ENCODE measurements around the gene ZFP69. TPM values are rescaled to one million over a fixed set of nuclear protein-coding genes. Genes with fewer than 3 reads are reported as not detected.

Gene ZFP69
- total RNA-seq, 1 experiment from 2014 or later: 4.8 TPM

- Histone ChIP-seq H3K36me3 (replicated peaks; ENCODE audit: control insufficient read depth, insufficient read depth, low read length) (no peaks in the 10 kb centered on the region), H3K4me3 (ENCODE audit: insufficient read depth, low read depth, low read length) (no peak overlapping the region), H3K27me3 (ENCODE audit: control insufficient read depth, insufficient read depth, low read length) (no peaks in the 10 kb centered on the region)
- DNase-seq: no peak
Observed at GRCh38 chr1:40535732-40536131, 58.6 kb downstream of the ZFP69 start.

DNA sequence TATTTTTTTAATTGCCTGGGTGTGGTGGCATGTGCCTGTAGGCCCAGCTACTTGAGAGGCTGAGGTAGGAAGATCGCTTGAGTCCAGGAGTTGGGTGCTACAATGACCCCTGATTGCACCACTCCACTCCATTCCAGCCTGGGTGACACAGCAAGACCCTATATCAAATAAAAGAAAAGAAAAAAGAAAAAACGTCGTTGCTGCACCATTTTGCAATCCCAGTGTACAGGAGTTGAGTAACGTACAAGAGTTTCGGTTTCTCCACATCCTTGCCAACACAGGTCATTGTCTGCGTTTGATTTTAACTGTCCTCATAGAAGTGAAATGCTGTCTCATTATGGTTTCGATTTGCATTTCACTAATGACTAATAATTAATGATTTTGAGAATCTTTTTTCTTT lies 62.2 kb downstream of the ZFP69 start:
- H3K4me3 ChIP-seq (ENCODE audit: insufficient read depth, low read depth, low read length): no peak overlapping the region
- H3K36me3 ChIP-seq (replicated peaks; ENCODE audit: control insufficient read depth, insufficient read depth, low read length): no peaks in the 10 kb centered on the region; the same call in 1 of the 2 replicates
- DNase-seq: no peak
- no peaks in the 10 kb centered on the region for H3K27me3 ChIP-seq (ENCODE audit: control insufficient read depth, insufficient read depth, low read length)

Other genes starting within 250 kb of the ZFP69 start
- gene TMCO2, start 229.4 kb upstream of the ZFP69 start, total RNA-seq (2014; rRNA removed; shearing (Covaris generic)): 0.28 TPM in 1 of 2 replicates, not detected in the other
- gene ZMPSTE24, start 219.1 kb upstream of the ZFP69 start, total RNA-seq (2014; rRNA removed; shearing (Covaris generic)): 31.3 and 37.9 TPM in 2 replicates
- 17.6 and 23.8 TPM in 2 replicates for gene COL9A2, start 160.0 kb upstream of the ZFP69 start, total RNA-seq (2014; rRNA removed; shearing (Covaris generic))
- 9.5 and 12.4 TPM in 2 replicates for gene SMAP2, start 103.6 kb upstream of the ZFP69 start, total RNA-seq (2014; rRNA removed; shearing (Covaris generic))
- gene ZFP69B, start 26.8 kb upstream of the ZFP69 start, total RNA-seq (2014; rRNA removed; shearing (Covaris generic)): 4.0 and 7.2 TPM in 2 replicates
- 2.7 and 4.1 TPM in 2 replicates for gene EXO5, start 31.5 kb downstream of the ZFP69 start, total RNA-seq (2014; rRNA removed; shearing (Covaris generic))
- gene ZNF684, start 54.3 kb downstream of the ZFP69 start, total RNA-seq (2014; rRNA removed; shearing (Covaris generic)): 9.2 and 16.0 TPM in 2 replicates
- 20.0 and 20.7 TPM in 2 replicates for gene RIMS3, start 188.4 kb downstream of the ZFP69 start, total RNA-seq (2014; rRNA removed; shearing (Covaris generic))
- gene NFYC, start 214.4 kb downstream of the ZFP69 start, total RNA-seq (2014; rRNA removed; shearing (Covaris generic)): 43.3 and 51.0 TPM in 2 replicates